ENCODE results near the gene MRPS15.

DNA sequence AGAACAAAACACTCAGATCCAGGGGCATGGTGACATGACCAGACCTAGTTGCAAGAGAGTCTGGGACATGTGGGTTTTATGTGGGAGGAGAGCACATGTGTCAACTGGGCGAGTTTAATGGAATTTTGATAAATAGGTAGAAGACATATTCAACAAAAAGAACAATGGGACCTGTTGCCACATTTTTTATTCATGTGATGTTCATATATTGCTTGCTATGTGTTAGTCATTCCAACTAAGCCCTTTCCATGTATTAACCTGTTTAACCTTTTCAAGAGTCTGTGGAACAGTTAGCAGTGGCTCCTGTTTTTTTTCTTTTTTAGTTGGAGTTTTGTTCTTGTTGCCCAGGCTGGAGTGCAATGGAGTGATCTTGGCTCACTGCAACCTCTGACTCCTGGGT, 48.7 kb upstream of the MRPS15 start:
- TF ChIP-seq, protein P1, sequence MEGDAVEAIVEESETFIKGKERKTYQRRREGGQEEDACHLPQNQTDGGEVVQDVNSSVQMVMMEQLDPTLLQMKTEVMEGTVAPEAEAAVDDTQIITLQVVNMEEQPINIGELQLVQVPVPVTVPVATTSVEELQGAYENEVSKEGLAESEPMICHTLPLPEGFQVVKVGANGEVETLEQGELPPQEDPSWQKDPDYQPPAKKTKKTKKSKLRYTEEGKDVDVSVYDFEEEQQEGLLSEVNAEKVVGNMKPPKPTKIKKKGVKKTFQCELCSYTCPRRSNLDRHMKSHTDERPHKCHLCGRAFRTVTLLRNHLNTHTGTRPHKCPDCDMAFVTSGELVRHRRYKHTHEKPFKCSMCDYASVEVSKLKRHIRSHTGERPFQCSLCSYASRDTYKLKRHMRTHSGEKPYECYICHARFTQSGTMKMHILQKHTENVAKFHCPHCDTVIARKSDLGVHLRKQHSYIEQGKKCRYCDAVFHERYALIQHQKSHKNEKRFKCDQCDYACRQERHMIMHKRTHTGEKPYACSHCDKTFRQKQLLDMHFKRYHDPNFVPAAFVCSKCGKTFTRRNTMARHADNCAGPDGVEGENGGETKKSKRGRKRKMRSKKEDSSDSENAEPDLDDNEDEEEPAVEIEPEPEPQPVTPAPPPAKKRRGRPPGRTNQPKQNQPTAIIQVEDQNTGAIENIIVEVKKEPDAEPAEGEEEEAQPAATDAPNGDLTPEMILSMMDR (conservative IDR thresholded peaks at IDR 0.05 in 1 of 2, IDR thresholded peaks at IDR 0.05 in 1 of 2; ENCODE audit: extremely low read depth in 1 of 2, insufficient read depth in 1 of 2, low read depth in 1 of 2, low read length in 2 of 2): no peak
- no peak for TF ChIP-seq EZH2 (IDR thresholded peaks at IDR 0.05; ENCODE audit: borderline replicate concordance, low read length)

Measured in mammary epithelial cell (primary cell).